ENCODE results near the gene ACOXL. TPM values are rescaled to one million over a fixed set of nuclear protein-coding genes. Genes with fewer than 3 reads are reported as not detected.

Gene ACOXL
- total and polyA plus RNA-seq, 10 of the 15 experiments (the other 5 are each of a cell fraction or from before 2014, with no cell fraction given): 0.05 to 1.3 (median 0.71) TPM

- TF ChIP-seq NR2C2 (IDR thresholded peaks at IDR 0.05; ENCODE audit: borderline replicate concordance, control insufficient read depth, insufficient read length, low read depth) (no peak), NFXL1 (IDR thresholded peaks at IDR 0.05; ENCODE audit: borderline replicate concordance) (no peak), ZNF217 (IDR thresholded peaks at IDR 0.05) (no peak), CUX1 (IDR thresholded peaks at IDR 0.05; ENCODE audit: insufficient replicate concordance, low read depth, low read length) (no peak), ZBED1 (IDR thresholded peaks at IDR 0.05; ENCODE audit: borderline replicate concordance) (no peak), CEBPB (IDR thresholded peaks at IDR 0.05; ENCODE audit: borderline replicate concordance in 1 of 2, low read depth in 2 of 2, low read length in 2 of 2) (no peak)
Measured at GRCh38 chr2:111167863-111168162, 435.4 kb downstream of the ACOXL start (continued).

Other genes with a start within 250 kb of the ACOXL start
- 9.7 and 12.5 TPM in 2 replicates for gene RGPD6, start 155.4 kb upstream of the ACOXL start, total RNA-seq (2014; rRNA removed)
- 13.7 and 15.9 TPM in 2 replicates for gene RGPD6, start 155.4 kb upstream of the ACOXL start, total RNA-seq (2014; rRNA removed; fragmentation: Illumina TruSeq; extraction: Trizol)
- gene RGPD6, start 155.4 kb upstream of the ACOXL start, total RNA-seq (2021): 3.1 and 12.5 TPM in 2 replicates
- gene RGPD6, start 155.4 kb upstream of the ACOXL start, polyA plus RNA-seq (2011; rRNA removed): 4.1 and 6.3 TPM in 2 replicates
- gene RGPD6, start 155.4 kb upstream of the ACOXL start, polyA plus RNA-seq (2014; fragmentation: Illumina TruSeq; extraction: Trizol): 9.2 and 11.1 TPM in 2 replicates
- 1 to 10 TPM; 2.7 to 3.1 TPM for gene RGPD6, start 155.4 kb upstream of the ACOXL start, polyA plus RNA-seq (2014; fragmentation: Nextera tagmentation; extraction: Ambion mirVana)
- gene RGPD6, start 155.4 kb upstream of the ACOXL start, polyA plus RNA-seq (2014; rRNA removed): 4.7 and 7.8 TPM in 2 replicates
- 1 to 10 TPM; 7.8 to 9.7 TPM for gene RGPD6, start 155.4 kb upstream of the ACOXL start, polyA plus RNA-seq (2016; fragmentation: Nextera tagmentation; extraction: Ambion mirVana)
- 83.5 and 95.9 TPM in 2 replicates for gene BUB1, start 54.5 kb upstream of the ACOXL start, total RNA-seq (2014; rRNA removed)
- 114 TPM in 2 replicates for gene BUB1, start 54.5 kb upstream of the ACOXL start, total RNA-seq (2014; rRNA removed; fragmentation: Illumina TruSeq; extraction: Trizol)
- 73.9 and 77.1 TPM in 2 replicates for gene BUB1, start 54.5 kb upstream of the ACOXL start, total RNA-seq (2021)
- 105 and 140 TPM in 2 replicates for gene BUB1, start 54.5 kb upstream of the ACOXL start, polyA plus RNA-seq (2011; rRNA removed)
- 94.2 and 121 TPM in 2 replicates for gene BUB1, start 54.5 kb upstream of the ACOXL start, polyA plus RNA-seq (2014; fragmentation: Illumina TruSeq; extraction: Trizol)
- 10 to 100 TPM; 52.4 to 57.0 TPM for gene BUB1, start 54.5 kb upstream of the ACOXL start, polyA plus RNA-seq (2014; fragmentation: Nextera tagmentation; extraction: Ambion mirVana)
- gene BUB1, start 54.5 kb upstream of the ACOXL start, polyA plus RNA-seq (2014; rRNA removed): 59.8 and 80.8 TPM in 2 replicates
- 100 to 1,000 TPM; 133 to 142 TPM for gene BUB1, start 54.5 kb upstream of the ACOXL start, polyA plus RNA-seq (2016; fragmentation: Nextera tagmentation; extraction: Ambion mirVana)

All from GM12878 (cell line).